Measurements from ENCODE around the gene ODC1. TPM values are rescaled to one million over a fixed set of nuclear protein-coding genes. Genes with fewer than 3 reads are reported as not detected.

ODC1 gene
- polyA plus RNA-seq, 1 of the 3 experiments (the other 2 are of a cell fraction): 253 TPM

DNA sequence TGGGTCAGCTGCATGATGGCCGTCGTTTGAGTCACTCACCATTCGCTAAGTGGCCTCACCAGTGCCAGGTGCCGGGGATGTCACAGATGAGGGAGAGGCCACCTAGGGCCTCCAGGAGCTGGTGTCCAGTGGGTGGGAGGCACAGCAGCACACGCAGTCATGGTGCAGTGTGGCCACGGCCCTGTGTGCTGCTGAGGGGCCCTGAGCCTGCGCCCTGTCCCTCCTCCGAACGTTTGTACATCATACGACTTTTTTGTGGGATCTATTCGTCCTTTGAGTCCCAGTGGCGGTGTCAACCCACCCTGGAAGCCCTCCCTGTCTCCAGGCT is 30.1 kb upstream of the ODC1 start (continued):
- TF ChIP-seq CTCF (IDR thresholded peaks at IDR 0.05): no peak
- TF ChIP-seq RFX5 (IDR thresholded peaks at IDR 0.05; ENCODE audit: low read length): no peak
- TF ChIP-seq FOXM1 (IDR thresholded peaks at IDR 0.05; ENCODE audit: low read depth): no peak
- TF ChIP-seq GABPA (IDR thresholded peaks at IDR 0.05; ENCODE audit: low read depth): no peak

GRCh38 chr2:10477443-10478297 is 29.5 kb upstream of the ODC1 start:
- no peaks in the 10 kb centered on the region for H3K36me3 ChIP-seq (replicated peaks in 1 of 2; ENCODE audit: control insufficient read depth in 1 of 2, insufficient read depth in 2 of 2, low read length in 1 of 2)
- H3K27me3 ChIP-seq (ENCODE audit: insufficient read depth): peaks cover 16% of the 10 kb centered on the region; the same call in 1 of the 2 replicates
- CTCF ChIA-PET: no interaction called here
- no peaks in the 10 kb centered on the region for H4K20me1 ChIP-seq (ENCODE audit: insufficient read depth)
- no peak for DNase-seq
- no peak overlapping the region for H3K4me3 ChIP-seq (ENCODE audit: low read depth in 2 of 2, low read length in 1 of 2)
- H3K9me2 ChIP-seq: no peaks in the 10 kb centered on the region
- POLR2A ChIA-PET: no interaction called here
- no peaks in the 10 kb centered on the region for H3K4me1 ChIP-seq (ENCODE audit: control insufficient read depth in 1 of 2, insufficient read depth in 2 of 2, low read depth in 1 of 2, low read length in 1 of 2)
- no peaks in the 10 kb centered on the region for H3K79me2 ChIP-seq (ENCODE audit: insufficient read depth)
- 73% methylated on average over 16 of the region's 16 CpGs for WGBS (ENCODE audit: low lambda C conversion rate)
- TF ChIP-seq, protein P1, sequence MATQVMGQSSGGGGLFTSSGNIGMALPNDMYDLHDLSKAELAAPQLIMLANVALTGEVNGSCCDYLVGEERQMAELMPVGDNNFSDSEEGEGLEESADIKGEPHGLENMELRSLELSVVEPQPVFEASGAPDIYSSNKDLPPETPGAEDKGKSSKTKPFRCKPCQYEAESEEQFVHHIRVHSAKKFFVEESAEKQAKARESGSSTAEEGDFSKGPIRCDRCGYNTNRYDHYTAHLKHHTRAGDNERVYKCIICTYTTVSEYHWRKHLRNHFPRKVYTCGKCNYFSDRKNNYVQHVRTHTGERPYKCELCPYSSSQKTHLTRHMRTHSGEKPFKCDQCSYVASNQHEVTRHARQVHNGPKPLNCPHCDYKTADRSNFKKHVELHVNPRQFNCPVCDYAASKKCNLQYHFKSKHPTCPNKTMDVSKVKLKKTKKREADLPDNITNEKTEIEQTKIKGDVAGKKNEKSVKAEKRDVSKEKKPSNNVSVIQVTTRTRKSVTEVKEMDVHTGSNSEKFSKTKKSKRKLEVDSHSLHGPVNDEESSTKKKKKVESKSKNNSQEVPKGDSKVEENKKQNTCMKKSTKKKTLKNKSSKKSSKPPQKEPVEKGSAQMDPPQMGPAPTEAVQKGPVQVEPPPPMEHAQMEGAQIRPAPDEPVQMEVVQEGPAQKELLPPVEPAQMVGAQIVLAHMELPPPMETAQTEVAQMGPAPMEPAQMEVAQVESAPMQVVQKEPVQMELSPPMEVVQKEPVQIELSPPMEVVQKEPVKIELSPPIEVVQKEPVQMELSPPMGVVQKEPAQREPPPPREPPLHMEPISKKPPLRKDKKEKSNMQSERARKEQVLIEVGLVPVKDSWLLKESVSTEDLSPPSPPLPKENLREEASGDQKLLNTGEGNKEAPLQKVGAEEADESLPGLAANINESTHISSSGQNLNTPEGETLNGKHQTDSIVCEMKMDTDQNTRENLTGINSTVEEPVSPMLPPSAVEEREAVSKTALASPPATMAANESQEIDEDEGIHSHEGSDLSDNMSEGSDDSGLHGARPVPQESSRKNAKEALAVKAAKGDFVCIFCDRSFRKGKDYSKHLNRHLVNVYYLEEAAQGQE (IDR thresholded peaks at IDR 0.05; ENCODE audit: low read depth, low read length): no peak
- H2AFZ ChIP-seq (ENCODE audit: low read depth): no peak overlapping the region
- no peak overlapping the region for H3K9ac ChIP-seq
- H3F3A ChIP-seq (replicated peaks; ENCODE audit: insufficient read depth): no peaks in the 10 kb centered on the region
- H3K4me2 ChIP-seq: no peak overlapping the region
- no peak overlapping the region for H3K27ac ChIP-seq (ENCODE audit: low read depth in 2 of 2, low read length in 1 of 2)
- no peaks in the 10 kb centered on the region for H3K9me3 ChIP-seq

DNA sequence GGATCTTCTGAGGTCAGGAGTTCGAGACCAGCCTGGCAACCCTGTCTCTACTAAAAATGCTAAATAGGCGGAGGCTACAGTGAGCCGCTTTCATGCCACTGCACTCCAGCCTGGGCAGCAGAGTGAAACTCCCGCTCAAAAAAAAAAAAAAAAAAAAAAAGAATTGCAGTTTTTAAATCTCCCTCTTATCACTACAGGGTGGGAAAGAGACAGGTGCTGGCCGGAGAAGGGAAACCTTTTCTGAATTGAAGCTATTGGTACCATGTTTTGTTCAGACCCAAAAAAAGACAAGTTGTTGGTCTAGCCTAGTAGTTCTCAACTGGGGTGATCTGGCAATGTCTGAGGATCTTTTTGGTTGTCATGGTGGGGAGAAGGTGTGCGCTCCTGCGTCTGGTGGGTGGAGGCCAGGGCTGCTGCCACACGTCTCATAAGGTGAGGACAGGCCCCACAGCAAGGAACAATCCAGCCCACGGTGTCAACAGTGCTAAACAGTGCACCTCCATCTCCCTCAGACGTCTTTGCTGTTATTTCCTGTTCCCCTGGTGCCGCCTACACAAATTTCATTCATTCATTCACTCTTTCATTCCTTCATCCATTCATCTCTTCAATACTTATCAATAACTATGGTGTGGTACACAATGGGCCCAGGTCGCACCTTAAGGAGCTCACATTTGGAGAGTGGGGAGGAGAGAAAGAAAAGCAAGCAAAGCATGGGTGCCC is 28.8 kb upstream of the ODC1 start:
- Histone ChIP-seq H3K9me2 (no peaks in the 10 kb centered on the region), H2AFZ (ENCODE audit: low read depth) (no peak overlapping the region), H3K36me3 (replicated peaks in 1 of 2; ENCODE audit: control insufficient read depth in 1 of 2, insufficient read depth in 2 of 2, low read length in 1 of 2) (no peaks in the 10 kb centered on the region), H4K20me1 (ENCODE audit: insufficient read depth) (no peaks in the 10 kb centered on the region), H3F3A (replicated peaks; ENCODE audit: insufficient read depth) (no peaks in the 10 kb centered on the region), H3K9ac (no peak overlapping the region), H3K4me2 (no peak overlapping the region), H3K4me3 (ENCODE audit: low read depth in 2 of 2, low read length in 1 of 2) (no peak overlapping the region), H3K4me1 (ENCODE audit: control insufficient read depth in 1 of 2, insufficient read depth in 2 of 2, low read depth in 1 of 2, low read length in 1 of 2) (no peaks in the 10 kb centered on the region), H3K27ac (ENCODE audit: low read depth in 2 of 2, low read length in 1 of 2) (no peak overlapping the region), H3K79me2 (ENCODE audit: insufficient read depth) (no peaks in the 10 kb centered on the region), H3K9me3 (no peaks in the 10 kb centered on the region), H3K27me3 (ENCODE audit: insufficient read depth) (peaks cover 16% of the 10 kb centered on the region; the same call in 1 of the 2 replicates)
- no peak for DNase-seq
- WGBS (ENCODE audit: low lambda C conversion rate): 86% methylated on average over 12 of the region's 12 CpGs
- ChIA-PET CTCF (no interaction called here), POLR2A (no interaction called here)
- no peak for TF ChIP-seq GATA2 (CRISPR knock-in tag; IDR thresholded peaks at IDR 0.05)
- no peak for TF ChIP-seq NFIC (IDR thresholded peaks at IDR 0.05; ENCODE audit: borderline replicate concordance)
- TF ChIP-seq, protein P2, sequence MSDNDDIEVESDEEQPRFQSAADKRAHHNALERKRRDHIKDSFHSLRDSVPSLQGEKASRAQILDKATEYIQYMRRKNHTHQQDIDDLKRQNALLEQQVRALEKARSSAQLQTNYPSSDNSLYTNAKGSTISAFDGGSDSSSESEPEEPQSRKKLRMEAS (IDR thresholded peaks at IDR 0.05; ENCODE audit: low read depth): no peak
- no peak for TF ChIP-seq TEAD4 (IDR thresholded peaks at IDR 0.05; ENCODE audit: borderline replicate concordance, insufficient read depth)
- no peak for TF ChIP-seq RCOR1 (IDR thresholded peaks at IDR 0.05; ENCODE audit: low read length)
- no peak for TF ChIP-seq FOSL2 (IDR thresholded peaks at IDR 0.05; ENCODE audit: borderline replicate concordance, low read depth)
- TF ChIP-seq PBX3 (IDR thresholded peaks at IDR 0.05): no peak
- TF ChIP-seq, protein P1 (IDR thresholded peaks at IDR 0.05; ENCODE audit: low read depth, low read length): no peak
